ENCODE data around the gene RNF11.

The RNF11 gene

GRCh38 chr1:51313268-51313852 is 77.3 kb downstream of the RNF11 start:
- in situ Hi-C loops (cut with HindIII; ENCODE audit: low sequenced_read_pairs), result no loop called here
- TF ChIP-seq, protein P1, sequence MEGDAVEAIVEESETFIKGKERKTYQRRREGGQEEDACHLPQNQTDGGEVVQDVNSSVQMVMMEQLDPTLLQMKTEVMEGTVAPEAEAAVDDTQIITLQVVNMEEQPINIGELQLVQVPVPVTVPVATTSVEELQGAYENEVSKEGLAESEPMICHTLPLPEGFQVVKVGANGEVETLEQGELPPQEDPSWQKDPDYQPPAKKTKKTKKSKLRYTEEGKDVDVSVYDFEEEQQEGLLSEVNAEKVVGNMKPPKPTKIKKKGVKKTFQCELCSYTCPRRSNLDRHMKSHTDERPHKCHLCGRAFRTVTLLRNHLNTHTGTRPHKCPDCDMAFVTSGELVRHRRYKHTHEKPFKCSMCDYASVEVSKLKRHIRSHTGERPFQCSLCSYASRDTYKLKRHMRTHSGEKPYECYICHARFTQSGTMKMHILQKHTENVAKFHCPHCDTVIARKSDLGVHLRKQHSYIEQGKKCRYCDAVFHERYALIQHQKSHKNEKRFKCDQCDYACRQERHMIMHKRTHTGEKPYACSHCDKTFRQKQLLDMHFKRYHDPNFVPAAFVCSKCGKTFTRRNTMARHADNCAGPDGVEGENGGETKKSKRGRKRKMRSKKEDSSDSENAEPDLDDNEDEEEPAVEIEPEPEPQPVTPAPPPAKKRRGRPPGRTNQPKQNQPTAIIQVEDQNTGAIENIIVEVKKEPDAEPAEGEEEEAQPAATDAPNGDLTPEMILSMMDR (IDR thresholded peaks at IDR 0.05; ENCODE audit: low read depth, low read length, missing control alignments), result peak; percentile 38
- H3K4me3 ChIP-seq (ENCODE audit: low read depth, low read length), result no peak overlapping the region
- DNase-seq (ENCODE audit: low read depth), result no peak

GRCh38 chr1:51313961-51314777 is 78.1 kb downstream of the RNF11 start:
- TF ChIP-seq, protein P1 (IDR thresholded peaks at IDR 0.05; ENCODE audit: low read depth, low read length, missing control alignments), result no peak
- peak; percentile 74 for DNase-seq (ENCODE audit: low read depth)
- H3K4me3 ChIP-seq (ENCODE audit: low read depth, low read length), result no peak overlapping the region
- in situ Hi-C loops (cut with HindIII; ENCODE audit: low sequenced_read_pairs), result no loop called here

DNA sequence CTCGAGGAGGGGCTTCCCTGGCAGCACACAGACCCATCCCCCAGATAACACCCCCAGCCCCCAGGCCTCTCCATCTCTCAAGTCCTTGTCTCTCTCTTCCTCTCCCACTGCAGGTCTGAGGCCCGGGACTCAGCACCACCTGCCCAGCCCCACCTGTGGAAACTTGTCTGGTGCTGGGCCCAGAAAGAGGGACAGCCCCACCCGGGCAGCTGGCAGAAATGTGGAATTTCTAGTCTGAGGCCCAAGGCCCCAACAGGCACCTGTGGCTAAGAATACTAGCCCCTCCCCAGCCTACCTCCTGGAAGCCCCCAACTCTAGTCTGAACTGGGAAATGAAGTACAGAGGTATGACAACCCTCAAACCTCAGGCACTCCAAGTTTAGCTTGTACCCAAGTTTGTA is 78.9 kb downstream of the RNF11 start:
- no peak overlapping the region for H3K4me3 ChIP-seq (ENCODE audit: low read depth, low read length)
- TF ChIP-seq, protein P1 (IDR thresholded peaks at IDR 0.05; ENCODE audit: low read depth, low read length, missing control alignments), result no peak
- in situ Hi-C loops (cut with HindIII; ENCODE audit: low sequenced_read_pairs), result no loop called here
- DNase-seq (ENCODE audit: low read depth), result no peak

DNA sequence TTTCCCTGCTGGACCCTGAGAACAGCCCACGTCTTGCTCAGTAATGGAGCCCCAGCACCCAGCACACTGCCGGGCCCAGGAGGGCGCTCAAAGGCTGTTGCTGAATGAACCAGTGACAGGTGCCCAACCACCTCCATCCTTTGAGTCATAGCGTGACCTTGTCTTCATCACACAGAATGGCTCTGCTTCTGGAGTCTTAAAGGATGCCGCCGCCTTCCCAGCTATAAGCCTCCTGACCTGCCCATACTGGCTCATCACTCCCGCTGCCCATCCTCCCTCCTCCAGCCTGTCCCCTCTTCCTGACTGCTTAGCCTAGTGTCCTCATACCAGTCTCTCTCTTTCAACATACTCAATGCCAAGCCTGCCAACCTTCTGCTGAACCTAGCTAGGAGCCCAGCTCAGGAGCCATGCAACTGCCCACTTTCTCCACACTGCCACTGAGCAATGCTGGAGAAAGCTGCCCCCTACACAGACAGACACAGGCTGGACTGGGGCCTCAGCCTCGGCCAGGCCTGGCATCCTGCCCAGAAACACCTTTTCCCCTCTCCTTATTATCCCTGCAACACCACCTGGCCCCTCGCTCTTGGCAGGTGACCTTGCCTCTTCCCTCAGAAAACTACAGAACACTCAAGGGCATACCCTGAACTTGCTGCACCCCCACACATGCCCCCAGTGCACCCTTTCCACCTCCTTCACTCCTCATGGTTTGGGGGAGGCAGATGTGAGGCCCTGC is 80.2 kb downstream of the RNF11 start:
- in situ Hi-C loops (cut with HindIII; ENCODE audit: low sequenced_read_pairs), result no loop called here
- DNase-seq (ENCODE audit: low read depth), result no peak
- TF ChIP-seq, protein P1 (IDR thresholded peaks at IDR 0.05; ENCODE audit: low read depth, low read length, missing control alignments), result no peak
- H3K4me3 ChIP-seq (ENCODE audit: low read depth, low read length), result no peak overlapping the region

- no peak overlapping the region for H3K4me3 ChIP-seq (ENCODE audit: low read depth, low read length)
- DNase-seq (ENCODE audit: low read depth), result no peak
- in situ Hi-C loops (cut with HindIII; ENCODE audit: low sequenced_read_pairs), result no loop called here
- TF ChIP-seq, protein P1 (IDR thresholded peaks at IDR 0.05; ENCODE audit: low read depth, low read length, missing control alignments), result no peak
Measured at GRCh38 chr1:51316846-51317120, 80.7 kb downstream of the RNF11 start.

DNA sequence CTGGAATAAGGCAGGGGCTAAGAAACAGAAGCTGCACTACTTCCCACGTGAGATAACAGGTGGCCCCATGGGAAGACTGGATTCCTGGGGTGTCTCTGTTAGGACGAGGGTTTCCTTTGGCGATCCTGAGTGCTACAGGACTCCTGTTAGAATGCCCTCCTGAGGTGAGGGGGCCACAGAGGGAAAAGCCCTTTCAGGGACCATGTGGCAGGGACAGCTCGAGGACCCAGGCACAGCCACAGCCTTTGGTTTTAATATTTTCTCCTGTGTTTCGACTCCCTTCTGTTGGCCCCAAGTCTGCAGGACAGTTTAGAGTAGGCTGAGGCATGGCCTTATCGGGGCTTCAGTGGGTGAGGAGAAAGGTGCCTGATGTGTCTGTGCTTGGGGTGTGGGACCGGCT is 81.7 kb downstream of the RNF11 start:
- DNase-seq (ENCODE audit: low read depth), result no peak
- TF ChIP-seq, protein P1 (IDR thresholded peaks at IDR 0.05; ENCODE audit: low read depth, low read length, missing control alignments), result no peak
- in situ Hi-C loops (cut with HindIII; ENCODE audit: low sequenced_read_pairs), result no loop called here
- no peak overlapping the region for H3K4me3 ChIP-seq (ENCODE audit: low read depth, low read length)
